ENCODE results near the gene DEGS1. TPM values are rescaled to one million over a fixed set of nuclear protein-coding genes. Genes with fewer than 3 reads are reported as not detected.
"Not testable (repeated sequence)": the region's sequence is repeated elsewhere in the genome, so short reads cannot be mapped to it uniquely, and the experiment has no call there.

DEGS1 gene
- total RNA-seq, 1 donor from 2014 or later, result 72.0 TPM

DNA sequence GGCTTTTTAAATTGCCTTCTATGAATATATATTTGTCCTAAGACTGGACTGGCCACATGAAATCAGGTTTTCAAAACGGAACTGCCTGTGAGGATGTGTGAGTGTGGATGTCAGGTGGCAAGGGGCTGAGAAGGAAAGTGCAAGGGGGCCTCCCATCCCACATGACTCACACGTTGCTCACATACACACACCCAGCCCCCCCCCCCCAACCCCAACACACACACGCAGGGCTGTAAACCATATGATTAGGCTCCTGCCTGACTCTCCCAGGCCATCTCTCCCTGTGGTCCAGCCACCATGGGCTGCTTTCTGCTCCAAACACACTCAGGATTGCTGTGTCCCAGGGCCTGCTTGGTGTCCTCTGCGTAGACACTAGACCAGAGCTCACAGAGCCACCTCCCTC lies 22.4 kb downstream of the DEGS1 start:
- TF ChIP-seq, protein P1, sequence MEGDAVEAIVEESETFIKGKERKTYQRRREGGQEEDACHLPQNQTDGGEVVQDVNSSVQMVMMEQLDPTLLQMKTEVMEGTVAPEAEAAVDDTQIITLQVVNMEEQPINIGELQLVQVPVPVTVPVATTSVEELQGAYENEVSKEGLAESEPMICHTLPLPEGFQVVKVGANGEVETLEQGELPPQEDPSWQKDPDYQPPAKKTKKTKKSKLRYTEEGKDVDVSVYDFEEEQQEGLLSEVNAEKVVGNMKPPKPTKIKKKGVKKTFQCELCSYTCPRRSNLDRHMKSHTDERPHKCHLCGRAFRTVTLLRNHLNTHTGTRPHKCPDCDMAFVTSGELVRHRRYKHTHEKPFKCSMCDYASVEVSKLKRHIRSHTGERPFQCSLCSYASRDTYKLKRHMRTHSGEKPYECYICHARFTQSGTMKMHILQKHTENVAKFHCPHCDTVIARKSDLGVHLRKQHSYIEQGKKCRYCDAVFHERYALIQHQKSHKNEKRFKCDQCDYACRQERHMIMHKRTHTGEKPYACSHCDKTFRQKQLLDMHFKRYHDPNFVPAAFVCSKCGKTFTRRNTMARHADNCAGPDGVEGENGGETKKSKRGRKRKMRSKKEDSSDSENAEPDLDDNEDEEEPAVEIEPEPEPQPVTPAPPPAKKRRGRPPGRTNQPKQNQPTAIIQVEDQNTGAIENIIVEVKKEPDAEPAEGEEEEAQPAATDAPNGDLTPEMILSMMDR (IDR thresholded peaks at IDR 0.05), result no peak
- intact Hi-C loops (cut with DNase I), result no loop called here
- H3K27me3 ChIP-seq (ENCODE audit: low read depth), result no peaks in the 10 kb centered on the region
- no peak overlapping the region for H3K4me3 ChIP-seq
- peaks cover 22% of the 10 kb centered on the region for H3K4me1 ChIP-seq
- no peaks in the 10 kb centered on the region for H3K9me3 ChIP-seq
- H3K36me3 ChIP-seq, result no peaks in the 10 kb centered on the region
- ATAC-seq (peak; percentile 62 to 69), DNase-seq (no peak)
- peak overlapping the region; percentile 62 for H3K27ac ChIP-seq

- H3K36me3 ChIP-seq; H3K9me3 ChIP-seq; intact Hi-C loops (cut with DNase I); DNase-seq; H3K4me3 ChIP-seq; H3K27me3 ChIP-seq (ENCODE audit: low read depth): not testable (repeated sequence)
- Histone ChIP-seq H3K27ac (peak overlapping the region; percentile 62), H3K4me1 (peaks cover 22% of the 10 kb centered on the region)
- ATAC-seq, result peak in 1 of 2 donors; percentile 49
Measured at GRCh38 chr1:224205931-224206538, 23.0 kb downstream of the DEGS1 start.

GRCh38 chr1:224211206-224211962 lies 28.3 kb downstream of the DEGS1 start:
- Histone ChIP-seq H3K36me3 (no peaks in the 10 kb centered on the region), H3K9me3 (no peaks in the 10 kb centered on the region), H3K27me3 (ENCODE audit: low read depth) (no peaks in the 10 kb centered on the region), H3K4me3 (no peak overlapping the region), H3K4me1 (peaks cover 7% of the 10 kb centered on the region), H3K27ac (no peak overlapping the region)
- ATAC-seq (no peak), DNase-seq (no peak)
- TF ChIP-seq, protein P1 (IDR thresholded peaks at IDR 0.05), result no peak
- intact Hi-C loops (cut with DNase I), result no loop called here

- Histone ChIP-seq H3K27ac (no peak overlapping the region), H3K4me1 (peaks cover 7% of the 10 kb centered on the region), H3K9me3 (no peaks in the 10 kb centered on the region), H3K36me3 (no peaks in the 10 kb centered on the region), H3K27me3 (ENCODE audit: low read depth) (no peaks in the 10 kb centered on the region), H3K4me3 (no peak overlapping the region)
- DNase-seq, result peak; percentile 57
- intact Hi-C loops (cut with DNase I), result no loop called here
- TF ChIP-seq, protein P1 (IDR thresholded peaks at IDR 0.05), result no peak
- ATAC-seq, result peak; percentile 32 to 58
Measured at GRCh38 chr1:224212618-224213061, 29.6 kb downstream of the DEGS1 start.

GRCh38 chr1:224213438-224214119 lies 30.5 kb downstream of the DEGS1 start:
- intact Hi-C loops (cut with DNase I), result no loop called here
- ATAC-seq (peak; percentile 27 to 64), DNase-seq (no peak)
- no peaks in the 10 kb centered on the region for H3K27me3 ChIP-seq (ENCODE audit: low read depth)
- peaks cover 7% of the 10 kb centered on the region for H3K4me1 ChIP-seq
- no peak overlapping the region for H3K4me3 ChIP-seq
- no peaks in the 10 kb centered on the region for H3K9me3 ChIP-seq
- H3K27ac ChIP-seq, result peak overlapping the region; percentile 34
- no peaks in the 10 kb centered on the region for H3K36me3 ChIP-seq
- TF ChIP-seq, protein P1 (IDR thresholded peaks at IDR 0.05), result no peak

Measured in lower lobe of right lung (tissue), 2 donors.